ENCODE results near the gene ELAC2.

Gene ELAC2

DNA sequence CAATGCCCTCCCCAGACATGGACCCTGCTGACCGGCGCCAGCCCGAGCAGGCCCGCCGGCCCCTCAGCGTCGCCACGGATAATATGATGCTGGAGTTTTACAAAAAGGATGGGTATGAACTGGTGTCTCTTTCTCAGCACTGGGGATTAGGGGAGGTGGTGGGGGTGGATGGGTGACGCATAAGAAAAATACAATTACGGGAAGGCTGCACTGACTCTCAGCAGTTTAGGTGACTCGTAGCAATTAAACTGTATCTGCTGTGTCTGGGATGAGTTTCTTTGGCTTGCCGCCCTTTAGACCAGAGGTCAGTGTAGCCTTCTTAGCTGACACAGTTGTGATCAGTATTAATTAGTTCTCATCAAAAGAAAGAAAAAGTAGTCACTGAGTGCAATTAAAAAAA is 59.0 kb downstream of the ELAC2 start:
- no peak overlapping the region for H3K4me3 ChIP-seq (ENCODE audit: low read depth, low read length)
- TF ChIP-seq, protein P1, sequence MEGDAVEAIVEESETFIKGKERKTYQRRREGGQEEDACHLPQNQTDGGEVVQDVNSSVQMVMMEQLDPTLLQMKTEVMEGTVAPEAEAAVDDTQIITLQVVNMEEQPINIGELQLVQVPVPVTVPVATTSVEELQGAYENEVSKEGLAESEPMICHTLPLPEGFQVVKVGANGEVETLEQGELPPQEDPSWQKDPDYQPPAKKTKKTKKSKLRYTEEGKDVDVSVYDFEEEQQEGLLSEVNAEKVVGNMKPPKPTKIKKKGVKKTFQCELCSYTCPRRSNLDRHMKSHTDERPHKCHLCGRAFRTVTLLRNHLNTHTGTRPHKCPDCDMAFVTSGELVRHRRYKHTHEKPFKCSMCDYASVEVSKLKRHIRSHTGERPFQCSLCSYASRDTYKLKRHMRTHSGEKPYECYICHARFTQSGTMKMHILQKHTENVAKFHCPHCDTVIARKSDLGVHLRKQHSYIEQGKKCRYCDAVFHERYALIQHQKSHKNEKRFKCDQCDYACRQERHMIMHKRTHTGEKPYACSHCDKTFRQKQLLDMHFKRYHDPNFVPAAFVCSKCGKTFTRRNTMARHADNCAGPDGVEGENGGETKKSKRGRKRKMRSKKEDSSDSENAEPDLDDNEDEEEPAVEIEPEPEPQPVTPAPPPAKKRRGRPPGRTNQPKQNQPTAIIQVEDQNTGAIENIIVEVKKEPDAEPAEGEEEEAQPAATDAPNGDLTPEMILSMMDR (conservative IDR thresholded peaks at IDR 0.05; ENCODE audit: low read depth, low read length) = no peak
- DNase-seq (ENCODE audit: low read depth) = no peak

DNA sequence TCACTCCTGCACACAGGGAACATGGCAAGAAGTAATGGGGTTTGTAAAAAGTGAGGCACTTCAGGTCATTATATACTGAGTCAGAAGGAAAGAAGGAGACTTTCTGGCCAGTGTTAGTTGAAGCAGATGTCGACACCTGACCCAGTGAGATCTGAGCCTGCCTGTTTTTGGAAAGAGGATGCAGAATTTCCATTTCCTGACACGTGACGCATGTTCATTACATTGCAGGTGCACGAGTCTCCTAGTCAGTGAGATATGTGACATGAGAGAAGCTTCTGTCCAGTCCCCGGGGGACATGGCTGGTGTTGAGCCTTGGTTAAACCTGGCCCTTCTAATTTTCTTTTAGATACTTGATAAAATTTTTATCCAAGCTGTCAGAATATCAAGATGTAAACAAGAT is 62.3 kb downstream of the ELAC2 start:
- no peak for DNase-seq (ENCODE audit: low read depth)
- TF ChIP-seq, protein P1 (conservative IDR thresholded peaks at IDR 0.05; ENCODE audit: low read depth, low read length) = no peak
- H3K4me3 ChIP-seq (ENCODE audit: low read depth, low read length) = no peak overlapping the region

DNA sequence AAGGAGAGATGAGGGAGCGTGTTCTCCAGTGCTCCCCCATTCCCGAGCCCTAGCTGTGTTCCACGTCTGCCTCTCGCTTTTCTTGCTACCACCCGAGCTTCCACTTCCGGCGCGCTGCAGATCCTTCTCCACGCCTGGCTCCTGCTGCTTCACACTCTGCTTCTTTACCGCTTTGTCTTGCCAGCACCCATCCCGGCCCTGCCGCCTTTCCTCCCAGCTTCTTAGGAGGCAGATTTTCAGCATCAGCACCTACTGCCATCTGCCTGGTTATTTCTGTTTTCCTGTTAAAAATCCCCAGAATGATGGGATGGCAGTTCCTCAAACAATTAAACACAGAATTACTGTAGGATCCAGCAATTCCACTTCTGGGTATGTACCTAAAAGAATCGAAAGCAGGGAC is 64.7 kb downstream of the ELAC2 start:
- DNase-seq (ENCODE audit: low read depth) = no peak
- H3K4me3 ChIP-seq (ENCODE audit: low read depth, low read length) = no peak overlapping the region
- TF ChIP-seq, protein P1 (conservative IDR thresholded peaks at IDR 0.05; ENCODE audit: low read depth, low read length) = no peak

DNA sequence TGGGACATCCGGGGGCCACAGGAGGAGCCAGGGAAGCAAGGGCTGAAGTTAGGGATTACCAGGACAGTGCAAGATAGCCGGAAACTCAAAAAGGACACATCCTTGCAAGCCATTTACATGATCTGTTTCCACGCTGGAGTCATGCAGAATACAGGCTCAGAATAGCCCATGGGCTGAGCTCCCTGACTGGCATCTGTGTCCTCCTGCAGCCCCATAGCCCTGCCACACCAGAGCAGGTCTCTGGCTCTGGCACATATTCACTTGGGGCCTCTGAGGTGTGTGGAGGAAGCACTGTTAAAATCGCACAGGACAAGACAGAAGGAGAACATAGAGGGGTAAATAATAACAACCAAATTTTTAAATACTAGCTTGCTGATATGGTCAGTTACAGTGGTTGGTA is 65.8 kb downstream of the ELAC2 start:
- no peak overlapping the region for H3K4me3 ChIP-seq (ENCODE audit: low read depth, low read length)
- TF ChIP-seq, protein P1 (conservative IDR thresholded peaks at IDR 0.05; ENCODE audit: low read depth, low read length) = no peak
- no peak for DNase-seq (ENCODE audit: low read depth)

DNA sequence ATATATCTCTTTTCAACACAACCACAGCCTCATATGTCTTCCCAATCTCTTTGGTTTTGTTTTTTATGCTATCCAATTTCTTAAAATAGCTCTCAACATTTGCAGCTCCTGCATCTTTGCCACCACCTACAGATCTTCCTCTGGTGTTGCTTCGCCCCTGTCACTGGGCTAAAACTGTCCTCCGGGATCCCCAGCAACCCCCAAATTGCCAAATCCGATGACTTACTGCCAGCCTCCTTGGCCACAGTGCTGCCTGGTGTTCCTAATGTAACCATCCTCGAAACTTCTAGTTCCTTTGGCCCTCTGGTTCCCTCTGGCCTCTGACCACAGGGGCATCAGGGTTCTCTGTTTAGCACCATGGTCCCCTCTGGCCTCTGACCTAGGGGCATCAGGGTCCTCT is 70.8 kb downstream of the ELAC2 start:
- TF ChIP-seq, protein P1 (conservative IDR thresholded peaks at IDR 0.05; ENCODE audit: low read depth, low read length) = no peak
- no peak overlapping the region for H3K4me3 ChIP-seq (ENCODE audit: low read depth, low read length)
- no peak for DNase-seq (ENCODE audit: low read depth)

Measured in choroid plexus epithelial cell (primary cell).